Endothelial cell of umbilical vein (primary cell): Measurements from ENCODE around the gene ATOH7. TPM values are rescaled to one million over a fixed set of nuclear protein-coding genes. Genes with fewer than 3 reads are reported as not detected.

ENCODE experiments used
- BruUV-seq: library from RNA; stranded (reverse); fragments of 400-500 nt; replicated peaks from 2 replicates; lab custom pipeline; 2021; lab: Mats Ljungman, UMichigan
- CTCF ChIA-PET: fragments of 300-600, 350-600 bp; sonication (Branson Sonifier 250); formaldehyde crosslinking; loops from one replicate; lab custom pipeline; 2021; ENCODE audit warnings: antibody characterized with exemption, inconsistent platforms; lab: Charles Lee
- POLR2A ChIA-PET: fragments of 300-600, 350-600 bp; sonication (Branson Sonifier 250); formaldehyde crosslinking; loops from one replicate; lab custom pipeline; 2021; ENCODE audit warnings: antibody characterized with exemption, inconsistent platforms; lab: Charles Lee
- DNase-seq: peaks from one replicate; pipeline ENCODE4 v3.0.0-alpha.2; 2011; ENCODE audit warnings: low read depth, low spot score
- FAIRE-seq: peaks from 2 replicates; lab custom pipeline; 2011; peaks lifted over from hg19 to GRCh38; lab: Jason Lieb, UNC
- H2AFZ ChIP-seq: 2 replicates; pipeline ENCODE4 v1.6.0; 2012; ENCODE audit warnings: low read depth, low read length, control low read depth, inconsistent platforms
- H3K27ac ChIP-seq: 2 replicates; pipeline ENCODE4 v1.5.1; 2011; ENCODE audit warnings: low read depth, mild to moderate bottlenecking, control low read depth, low read length, moderate library complexity; ENCODE audit not compliant: insufficient read depth
- H3K27me3 ChIP-seq, 2 experiments: 2 replicates each; pipeline versions ENCODE4 v1.6.0 to v1.6.1; 2011; ENCODE audit warnings: low read length in 2 of 2, mixed read lengths in 1 of 2; ENCODE audit not compliant: control insufficient read depth in 2 of 2, insufficient read depth in 2 of 2
- H3K36me3 ChIP-seq, 2 experiments: 2 replicates in 1 of 2; 3 replicates in 1 of 2; pipeline ENCODE4 v1.5.1; 2011; ENCODE audit warnings: low read length in 2 of 2, mild to moderate bottlenecking in 1 of 2, moderate library complexity in 1 of 2; ENCODE audit not compliant: control insufficient read depth in 2 of 2, insufficient read depth in 2 of 2; ENCODE audit errors: extremely low read depth in 1 of 2
- H3K4me1 ChIP-seq: 3 replicates; pipeline ENCODE4 v1.5.1; 2011; ENCODE audit warnings: mild to moderate bottlenecking, low read length; ENCODE audit not compliant: control insufficient read depth, insufficient read depth; ENCODE audit errors: extremely low read depth
- H3K4me2 ChIP-seq: 2 replicates; pipeline ENCODE4 v1.6.1; 2011; ENCODE audit warnings: low read length, control low read depth, mixed read lengths; ENCODE audit not compliant: insufficient read depth
- H3K4me3 ChIP-seq, 3 experiments: fragments of 200-600 bp in 1 of 3; sonication (generic), shearing (Covaris generic) in 1 of 3; replicated peaks in 1 of 3; 2 replicates each; pipeline ENCODE4 v1.5.1; 2011 to 2016; ENCODE audit warnings: control low read depth in 3 of 3, low read length in 3 of 3, mild to moderate bottlenecking in 2 of 3, inconsistent platforms in 1 of 3, low read depth in 1 of 3, moderate library complexity in 1 of 3; ENCODE audit not compliant: insufficient read depth in 1 of 3
- H3K79me2 ChIP-seq: 2 replicates; pipeline ENCODE4 v1.6.0; 2012; ENCODE audit warnings: low read length, inconsistent platforms; ENCODE audit not compliant: control insufficient read depth, insufficient read depth
- H3K9ac ChIP-seq: replicated peaks from 2 replicates; pipeline ENCODE3; 2011; ENCODE audit warnings: low read length, control low read depth; ENCODE audit not compliant: insufficient read depth; ENCODE audit errors: extremely low read depth
- H3K9me1 ChIP-seq: replicated peaks from 3 replicates; pipeline ENCODE4 v1.6.0; 2011; ENCODE audit warnings: mild to moderate bottlenecking, low read length; ENCODE audit not compliant: control insufficient read depth, insufficient read depth; ENCODE audit errors: extremely low read depth
- H3K9me3 ChIP-seq: replicated peaks from 2 replicates; pipeline ENCODE4 v1.5.1; 2012; ENCODE audit warnings: low read length, inconsistent platforms; ENCODE audit not compliant: control insufficient read depth, insufficient read depth
- H4K20me1 ChIP-seq: replicated peaks from 2 replicates; pipeline ENCODE3; 2011; ENCODE audit warnings: mild to moderate bottlenecking, low read length; ENCODE audit not compliant: control insufficient read depth, insufficient read depth; ENCODE audit errors: extremely low read depth
- EZH2 ChIP-seq: IDR thresholded peaks from 2 replicates; pipeline ENCODE4 v1.6.1; 2012; ENCODE audit warnings: borderline replicate concordance, low read depth, mild to moderate bottlenecking, moderate library complexity, low read length, inconsistent platforms; ENCODE audit not compliant: severe bottlenecking
- FOS ChIP-seq: IDR thresholded peaks from 2 replicates; pipeline ENCODE4 v1.6.1; 2011; ENCODE audit warnings: mild to moderate bottlenecking, low read length, moderate library complexity, borderline replicate concordance; ENCODE audit not compliant: insufficient read depth
- GATA2 ChIP-seq: IDR thresholded peaks from 2 replicates; pipeline ENCODE4 v1.7.0; 2011; ENCODE audit warnings: low read depth, mild to moderate bottlenecking, moderate library complexity, mixed read lengths, low read length; ENCODE audit not compliant: insufficient read length, insufficient read depth
- JUN ChIP-seq: IDR thresholded peaks from 2 replicates; pipeline ENCODE4 v1.6.1; 2011; ENCODE audit warnings: borderline replicate concordance, low read depth; ENCODE audit not compliant: insufficient read length, insufficient read depth
- MAX ChIP-seq: IDR thresholded peaks from 2 replicates; pipeline ENCODE4 v1.6.1; 2011; ENCODE audit not compliant: insufficient read depth, insufficient read length
- MYC ChIP-seq: IDR thresholded peaks from one replicate; pipeline ENCODE4 v1.6.1; 2011; ENCODE audit warnings: mild to moderate bottlenecking, low read depth, low read length
- POLR2A ChIP-seq: IDR thresholded peaks from 2 replicates; pipeline ENCODE4 v1.6.1; 2012; ENCODE audit warnings: low read depth, mild to moderate bottlenecking, control low read depth, low read length
- POLR2AphosphoS5 ChIP-seq: IDR thresholded peaks from 2 replicates; pipeline ENCODE4 v1.6.1; 2012; ENCODE audit warnings: low read depth, mild to moderate bottlenecking, control low read depth, low read length, moderate library complexity; ENCODE audit not compliant: insufficient read depth
- dilution Hi-C: fragments of 300-500 bp; cut with MboI; formaldehyde crosslinking; loops from one replicate; pipeline ENCODE4 v1.15.0; 2019; ENCODE audit warnings: low sequenced_read_pairs; ENCODE audit not compliant: extremely low pct_ligation_motif_present
- intact Hi-C: fragments of 100-400 bp; cut with micrococcal nuclease; formaldehyde crosslinking; loops from one replicate; pipeline ENCODE4 v1.10.0; 2022
- polyA plus RNA-seq, 4 experiments: library from polyadenylated mRNA; depleted of rRNA in 3 of 4; stranded (reverse) in 3 of 4; unstranded in 1 of 4; fragments of >200 nt; gene quantifications; 2 replicates each; pipeline versions ENCODE4 v1.2.1 to v1.2.3, GENCODE V29; 2011 to 2012; ENCODE audit warnings: missing spikeins in 1 of 4
- total RNA-seq: library from RNA; stranded (reverse); gene quantifications from 2 replicates; pipeline ENCODE4 v1.2.3, GENCODE V29; 2021
- TF ChIP-seq, protein P1 (sequence below), 2 donors: IDR thresholded peaks; 1 replicate in 1 of 2; 2 replicates in 1 of 2; pipeline ENCODE4 v1.5.1; 2011; ENCODE audit warnings: low read length in 2 of 2, mild to moderate bottlenecking in 2 of 2, moderate library complexity in 2 of 2, control low read depth in 1 of 2, inconsistent platforms in 1 of 2, low read depth in 1 of 2; ENCODE audit not compliant: insufficient read depth in 1 of 2; ENCODE audit errors: extremely low read depth in 1 of 2

The ATOH7 gene
- total and polyA plus RNA-seq, 2 donors (not counting 3 experiments of a cell fraction or from before 2014, with no cell fraction given) = not detected

DNA sequence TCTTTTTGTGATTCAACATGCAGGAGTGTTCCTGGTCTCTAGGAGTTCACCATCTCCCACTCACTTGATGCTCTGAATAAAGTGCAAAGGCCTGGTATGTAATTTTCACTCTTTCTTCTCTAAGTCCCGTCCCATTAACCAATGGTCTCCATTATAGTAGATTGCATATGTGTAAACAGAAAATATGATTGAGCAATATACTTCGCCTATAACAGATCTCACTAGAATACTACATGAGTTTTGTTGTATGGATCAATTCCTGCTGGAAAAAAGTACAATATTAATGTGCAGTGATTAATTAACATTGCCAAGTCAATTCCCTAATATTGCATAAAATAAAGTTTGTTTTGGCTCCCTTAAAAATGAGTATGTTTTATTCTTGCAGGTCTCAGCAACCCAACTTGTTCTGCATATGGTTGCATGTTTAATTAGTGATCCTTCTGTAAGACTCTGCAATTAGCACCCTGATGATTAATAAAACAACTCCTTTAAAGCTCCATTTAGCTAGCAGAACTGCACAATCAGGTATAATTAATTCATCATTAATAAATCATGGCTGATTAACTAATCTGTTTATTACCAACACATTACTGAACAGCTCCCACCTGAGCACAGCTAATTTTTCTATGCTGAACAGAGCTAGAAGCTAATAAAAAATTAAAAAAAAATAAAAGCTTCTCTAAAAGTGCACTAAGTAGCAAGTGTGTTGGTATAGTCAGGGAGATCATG lies 37.8 kb upstream of the ATOH7 start:
- H3K4me3 ChIP-seq = no peak overlapping the region
- intact Hi-C loops = no loop called here
- no peak overlapping the region for H3K4me2 ChIP-seq
- no peaks in the 10 kb centered on the region for H3K36me3 ChIP-seq
- ChIA-PET POLR2A (no interaction called here), CTCF (interaction anchor here (0.7 to 1.4 kb wide), 2 partner anchors 16 to 32 kb away, joined by 3 to 5 read pairs; no protein-coding TSS in a partner anchor)
- DNase-seq (no peak), FAIRE-seq (no peak)
- no TSS peak for BruUV-seq
- H3K4me1 ChIP-seq = no peaks in the 10 kb centered on the region
- no peaks in the 10 kb centered on the region for H3K9me3 ChIP-seq
- no peak overlapping the region for H2AFZ ChIP-seq
- H3K27me3 ChIP-seq = peaks cover 2 to 7% of the 10 kb centered on the region in 2 experiments
- no peaks in the 10 kb centered on the region for H4K20me1 ChIP-seq
- H3K79me2 ChIP-seq = no peaks in the 10 kb centered on the region
- H3K9ac ChIP-seq = no peak overlapping the region
- H3K9me1 ChIP-seq = no peaks in the 10 kb centered on the region
- dilution Hi-C loops = no loop called here
- no peak overlapping the region for H3K27ac ChIP-seq
- TF ChIP-seq FOS (no peak), GATA2 (no peak), MYC (no peak), POLR2A (no peak), EZH2 (no peak), JUN (no peak), POLR2AphosphoS5 (no peak), MAX (no peak)
- TF ChIP-seq, protein P1, sequence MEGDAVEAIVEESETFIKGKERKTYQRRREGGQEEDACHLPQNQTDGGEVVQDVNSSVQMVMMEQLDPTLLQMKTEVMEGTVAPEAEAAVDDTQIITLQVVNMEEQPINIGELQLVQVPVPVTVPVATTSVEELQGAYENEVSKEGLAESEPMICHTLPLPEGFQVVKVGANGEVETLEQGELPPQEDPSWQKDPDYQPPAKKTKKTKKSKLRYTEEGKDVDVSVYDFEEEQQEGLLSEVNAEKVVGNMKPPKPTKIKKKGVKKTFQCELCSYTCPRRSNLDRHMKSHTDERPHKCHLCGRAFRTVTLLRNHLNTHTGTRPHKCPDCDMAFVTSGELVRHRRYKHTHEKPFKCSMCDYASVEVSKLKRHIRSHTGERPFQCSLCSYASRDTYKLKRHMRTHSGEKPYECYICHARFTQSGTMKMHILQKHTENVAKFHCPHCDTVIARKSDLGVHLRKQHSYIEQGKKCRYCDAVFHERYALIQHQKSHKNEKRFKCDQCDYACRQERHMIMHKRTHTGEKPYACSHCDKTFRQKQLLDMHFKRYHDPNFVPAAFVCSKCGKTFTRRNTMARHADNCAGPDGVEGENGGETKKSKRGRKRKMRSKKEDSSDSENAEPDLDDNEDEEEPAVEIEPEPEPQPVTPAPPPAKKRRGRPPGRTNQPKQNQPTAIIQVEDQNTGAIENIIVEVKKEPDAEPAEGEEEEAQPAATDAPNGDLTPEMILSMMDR (IDR thresholded peaks at IDR 0.05; ENCODE audit: extremely low read depth in 1 of 2, insufficient read depth in 1 of 2, low read depth in 1 of 2, low read length in 2 of 2) = no peak
